Effector memory CD4-positive, alpha-beta T cell (primary cell): ENCODE data around the gene ZNF200.
"Not testable (repeated sequence)": the region's sequence is repeated elsewhere in the genome, so short reads cannot be mapped to it uniquely, and the experiment has no call there.

Source experiments
- DNase-seq, 3 donors: peaks; one replicate each; pipeline ENCODE4 v3.0.0-alpha.2; 2020
- H3K27ac ChIP-seq: 2 replicates; pipeline ENCODE4 v1.7.0; 2013; ENCODE audit warnings: mild to moderate bottlenecking, low read length, moderate library complexity; ENCODE audit not compliant: insufficient read depth, poor library complexity, severe bottlenecking
- H3K27me3 ChIP-seq: replicated peaks from 2 replicates; pipeline ENCODE4 v1.7.0; 2013; ENCODE audit warnings: mild to moderate bottlenecking, low read length; ENCODE audit not compliant: insufficient read depth, control insufficient read depth, poor library complexity, severe bottlenecking
- H3K36me3 ChIP-seq: 2 replicates; pipeline ENCODE4 v1.7.0; 2013; ENCODE audit warnings: mild to moderate bottlenecking, low read length, moderate library complexity; ENCODE audit not compliant: control insufficient read depth, insufficient read depth
- H3K4me1 ChIP-seq: 2 replicates; pipeline ENCODE4 v1.7.0; 2013; ENCODE audit warnings: low read length, mild to moderate bottlenecking; ENCODE audit not compliant: control insufficient read depth, insufficient read depth, poor library complexity, severe bottlenecking
- H3K4me3 ChIP-seq: 2 replicates; pipeline ENCODE4 v1.7.0; 2013; ENCODE audit warnings: low read length, low read depth, mild to moderate bottlenecking; ENCODE audit not compliant: insufficient read depth, poor library complexity, severe bottlenecking
- H3K9me3 ChIP-seq: 2 replicates; pipeline ENCODE4 v1.7.0; 2013; ENCODE audit warnings: mild to moderate bottlenecking, low read length, moderate library complexity; ENCODE audit not compliant: control insufficient read depth
- total RNA-seq, 3 donors: gene quantifications; one replicate each; lab custom pipeline; 2026; lab: John Stamatoyannopoulos, UW

ZNF200 gene
- total RNA-seq = 10.9 to 18.0 (median 13.9) reads per million in 3 donors

- Histone ChIP-seq H3K27ac (peak within 1 kb of the TSS; percentile 89), H3K9me3 (peaks cover 4% of the 10 kb centered on the region), H3K27me3 (no peaks in the 10 kb centered on the region), H3K4me1 (peaks cover 13% of the 10 kb centered on the region), H3K36me3 (peaks cover 30% of the 10 kb centered on the region), H3K4me3 (peak within 1 kb of the TSS; percentile 82)
- peak; percentile 85 to 90 (median 86) for DNase-seq
Observed at GRCh38 chr16:3234857-3235561, at the start of gene ZNF200. Gene ZNF200, minus strand, starts transcription at chr16:3235158. Its CDS starts 1,403 bp downstream, at chr16:3233755.

GRCh38 chr16:3283543-3284447, 48.8 kb upstream of the ZNF200 start:
- H3K9me3 ChIP-seq = peaks cover under 1% of the 10 kb centered on the region
- H3K27me3 ChIP-seq = no peaks in the 10 kb centered on the region
- H3K4me3 ChIP-seq = peak overlapping the region; percentile 85
- peaks cover 28% of the 10 kb centered on the region for H3K36me3 ChIP-seq
- H3K27ac ChIP-seq = peak overlapping the region; percentile 88
- DNase-seq = no peak
- H3K4me1 ChIP-seq = peaks cover 20% of the 10 kb centered on the region

- peaks cover 20% of the 10 kb centered on the region for H3K4me1 ChIP-seq
- peak; percentile 83 to 89 (median 86) for DNase-seq
- no peaks in the 10 kb centered on the region for H3K27me3 ChIP-seq
- peaks cover 21% of the 10 kb centered on the region for H3K36me3 ChIP-seq
- peak within 1 kb of the TSS; percentile 88 for H3K27ac ChIP-seq
- peak within 1 kb of the TSS; percentile 85 for H3K4me3 ChIP-seq
- H3K9me3 ChIP-seq = no peaks in the 10 kb centered on the region
Observed at GRCh38 chr16:3282730-3283542, 48.0 kb upstream of the ZNF200 start, which contains the start of gene ZNF263. Gene ZNF263, plus strand, starts transcription at chr16:3283491. Its CDS starts 328 bp downstream, at chr16:3283819.

- Histone ChIP-seq H3K9me3 (no peaks in the 10 kb centered on the region), H3K4me3 (peak overlapping the region; percentile 85), H3K27me3 (no peaks in the 10 kb centered on the region), H3K36me3 (peaks cover 17% of the 10 kb centered on the region), H3K4me1 (peaks cover 20% of the 10 kb centered on the region), H3K27ac (peak overlapping the region; percentile 88)
- no peak for DNase-seq
Observed at GRCh38 chr16:3282103-3282729, 47.3 kb upstream of the ZNF200 start.

GRCh38 chr16:3281222-3281820, 46.4 kb upstream of the ZNF200 start:
- Histone ChIP-seq H3K4me3 (no peak overlapping the region), H3K4me1 (peaks cover 20% of the 10 kb centered on the region), H3K9me3 (no peaks in the 10 kb centered on the region), H3K27me3 (no peaks in the 10 kb centered on the region), H3K27ac (no peak overlapping the region), H3K36me3 (peaks cover 10% of the 10 kb centered on the region)
- DNase-seq = no peak

- no peak overlapping the region for H3K4me3 ChIP-seq
- H3K9me3 ChIP-seq = no peaks in the 10 kb centered on the region
- H3K4me1 ChIP-seq = no peaks in the 10 kb centered on the region
- no peaks in the 10 kb centered on the region for H3K27me3 ChIP-seq
- no peak overlapping the region for H3K27ac ChIP-seq
- DNase-seq = no peak
- H3K36me3 ChIP-seq = no peaks in the 10 kb centered on the region
Observed at GRCh38 chr16:3276679-3277078, 41.7 kb upstream of the ZNF200 start.

- Histone ChIP-seq H3K4me3 (no peak overlapping the region), H3K4me1 (no peaks in the 10 kb centered on the region), H3K9me3 (no peaks in the 10 kb centered on the region), H3K27ac (no peak overlapping the region), H3K27me3 (no peaks in the 10 kb centered on the region), H3K36me3 (no peaks in the 10 kb centered on the region)
- no peak for DNase-seq
Observed at GRCh38 chr16:3274947-3275346, 40.0 kb upstream of the ZNF200 start.

- Histone ChIP-seq H3K4me3 (no peak overlapping the region), H3K27me3 (no peaks in the 10 kb centered on the region), H3K4me1 (no peaks in the 10 kb centered on the region), H3K9me3 (no peaks in the 10 kb centered on the region), H3K27ac (no peak overlapping the region), H3K36me3 (no peaks in the 10 kb centered on the region)
- DNase-seq = no peak
Observed at GRCh38 chr16:3274490-3274889, 39.5 kb upstream of the ZNF200 start.

- not testable (repeated sequence) for H3K4me3 ChIP-seq, H3K36me3 ChIP-seq, H3K9me3 ChIP-seq, DNase-seq, H3K27me3 ChIP-seq, H3K27ac ChIP-seq, H3K4me1 ChIP-seq
Observed at GRCh38 chr16:3271281-3271680, 36.3 kb upstream of the ZNF200 start.
